Cardiac septum (tissue), 1 donor: ENCODE data around the gene CHCHD6. TPM values are rescaled to one million over a fixed set of nuclear protein-coding genes. Genes with fewer than 3 reads are reported as not detected.

Experiments used
- DNase-seq: peaks from one replicate; pipeline ENCODE4 v3.0.0-alpha.2; 2020; ENCODE audit warnings: low spot score
- intact Hi-C: fragments of 100-400 bp; cut with DNase I; formaldehyde crosslinking; loops from one replicate; pipeline ENCODE4 v1.14.0; 2022
- total RNA-seq: library from RNA; stranded (reverse); fragmentation: NEBNext Ultra II Directional; extraction: Animal tissue kit (Norgen Biotek cat#: 25700); gene quantifications from one replicate; pipeline ENCODE4 v1.2.1, GENCODE V29; 2021
- donor health status: DM: no; HTN: no; CAD: no.

Gene CHCHD6
- total RNA-seq, 1 donor from 2014 or later, result 12.1 TPM

DNA sequence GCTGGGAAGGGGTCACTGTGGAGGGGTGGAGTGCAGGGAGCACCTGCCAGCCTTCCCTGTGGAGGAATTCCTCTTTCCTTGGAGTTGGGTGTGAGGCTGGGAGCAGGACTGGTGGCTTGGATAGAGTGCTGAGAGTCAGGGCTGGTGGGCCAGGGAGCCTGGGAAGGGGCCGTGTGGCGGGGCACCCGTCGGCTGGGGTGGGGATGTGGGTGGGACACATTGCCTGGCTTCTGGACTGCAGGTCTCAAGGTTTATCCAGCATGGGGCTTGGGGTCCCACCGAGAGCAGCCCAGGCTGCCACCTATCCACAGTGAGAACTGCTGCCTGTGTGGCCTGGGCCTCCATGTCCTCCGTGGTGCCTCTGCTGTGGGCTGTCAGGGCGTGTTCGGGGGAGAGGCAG lies 283.6 kb downstream of the CHCHD6 start:
- intact Hi-C loops, result loop anchor here (10.0 kb wide), 1 partner anchor 557 kb away; no protein-coding TSS in a partner anchor
- no peak for DNase-seq

DNA sequence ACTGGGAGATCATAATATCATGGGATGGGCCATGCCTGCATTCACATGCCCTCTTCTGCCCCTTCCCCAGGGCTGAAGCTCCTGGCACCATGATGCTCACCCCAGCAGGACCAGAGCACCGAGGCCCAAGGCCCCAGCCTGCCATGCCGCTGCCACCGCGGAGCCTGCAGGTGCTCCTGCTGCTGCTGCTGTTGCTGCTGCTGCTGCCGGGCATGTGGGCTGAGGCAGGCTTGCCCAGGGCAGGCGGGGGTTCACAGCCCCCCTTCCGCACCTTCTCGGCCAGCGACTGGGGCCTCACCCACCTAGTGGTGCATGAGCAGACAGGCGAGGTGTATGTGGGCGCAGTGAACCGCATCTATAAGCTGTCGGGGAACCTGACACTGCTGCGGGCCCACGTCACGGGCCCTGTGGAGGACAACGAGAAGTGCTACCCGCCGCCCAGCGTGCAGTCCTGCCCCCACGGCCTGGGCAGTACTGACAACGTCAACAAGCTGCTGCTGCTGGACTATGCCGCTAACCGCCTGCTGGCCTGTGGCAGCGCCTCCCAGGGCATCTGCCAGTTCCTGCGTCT lies 284.5 kb downstream of the CHCHD6 start:
- DNase-seq, result no peak
- intact Hi-C loops, result loop anchor here (10.0 kb wide), 1 partner anchor 556 kb away; no protein-coding TSS in a partner anchor

DNA sequence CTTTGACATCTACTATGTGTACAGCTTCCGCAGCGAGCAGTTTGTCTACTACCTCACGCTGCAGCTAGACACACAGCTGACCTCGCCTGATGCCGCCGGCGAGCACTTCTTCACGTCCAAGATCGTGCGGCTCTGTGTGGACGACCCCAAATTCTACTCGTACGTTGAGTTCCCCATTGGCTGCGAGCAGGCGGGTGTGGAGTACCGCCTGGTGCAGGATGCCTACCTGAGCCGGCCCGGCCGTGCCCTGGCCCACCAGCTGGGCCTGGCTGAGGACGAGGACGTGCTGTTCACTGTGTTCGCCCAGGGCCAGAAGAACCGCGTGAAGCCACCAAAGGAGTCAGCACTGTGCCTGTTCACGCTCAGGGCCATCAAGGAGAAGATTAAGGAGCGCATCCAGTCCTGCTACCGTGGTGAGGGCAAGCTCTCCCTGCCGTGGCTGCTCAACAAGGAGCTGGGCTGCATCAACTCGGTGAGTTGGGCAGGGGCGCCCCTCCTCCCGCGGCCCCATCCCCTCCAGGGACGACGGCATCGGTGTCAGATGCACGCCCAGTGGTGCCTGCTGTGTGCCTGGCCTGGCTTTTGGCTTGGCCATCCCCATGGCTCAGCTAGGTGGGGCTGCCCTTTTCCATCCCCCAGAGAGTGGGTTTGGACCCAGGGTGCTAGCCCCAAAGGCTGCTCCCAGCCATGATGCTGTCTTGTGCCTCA lies 285.4 kb downstream of the CHCHD6 start:
- intact Hi-C loops, result loop anchor here (10.0 kb wide), 1 partner anchor 555 kb away; no protein-coding TSS in a partner anchor
- no peak for DNase-seq

DNA sequence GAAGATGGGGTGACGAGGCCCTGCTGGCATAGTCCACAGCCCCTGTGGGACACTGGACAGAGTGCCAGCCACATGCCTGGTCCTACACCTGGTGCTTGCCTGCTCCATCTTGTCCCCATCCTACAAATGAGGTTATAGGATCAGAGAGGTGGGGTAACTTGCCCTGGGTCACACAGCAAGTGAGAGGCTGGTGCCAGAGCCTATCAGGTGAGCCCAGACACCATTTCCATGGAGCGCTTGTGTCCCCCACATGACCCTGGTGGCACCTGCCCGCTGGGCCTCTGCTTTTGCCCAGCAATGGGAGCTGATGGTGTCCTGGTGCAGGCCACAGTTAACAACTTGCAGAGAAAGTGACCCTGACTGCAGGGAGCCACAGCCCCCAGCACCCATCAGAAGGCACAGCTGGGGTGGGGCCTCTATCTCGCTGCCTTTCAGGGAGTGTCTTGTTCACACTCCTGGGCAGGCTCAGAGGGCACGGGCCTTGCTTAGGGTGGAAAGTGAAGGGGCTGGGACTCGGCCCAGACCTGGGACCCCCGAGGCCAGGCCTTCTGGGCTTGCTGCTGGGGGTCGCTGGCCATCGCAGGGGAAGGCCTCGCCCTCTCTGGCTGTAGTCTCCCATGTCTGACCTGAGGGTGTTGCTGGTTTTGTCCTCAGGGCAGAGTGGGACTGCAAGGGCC lies 286.1 kb downstream of the CHCHD6 start:
- intact Hi-C loops, result no loop called here
- no peak for DNase-seq

DNA sequence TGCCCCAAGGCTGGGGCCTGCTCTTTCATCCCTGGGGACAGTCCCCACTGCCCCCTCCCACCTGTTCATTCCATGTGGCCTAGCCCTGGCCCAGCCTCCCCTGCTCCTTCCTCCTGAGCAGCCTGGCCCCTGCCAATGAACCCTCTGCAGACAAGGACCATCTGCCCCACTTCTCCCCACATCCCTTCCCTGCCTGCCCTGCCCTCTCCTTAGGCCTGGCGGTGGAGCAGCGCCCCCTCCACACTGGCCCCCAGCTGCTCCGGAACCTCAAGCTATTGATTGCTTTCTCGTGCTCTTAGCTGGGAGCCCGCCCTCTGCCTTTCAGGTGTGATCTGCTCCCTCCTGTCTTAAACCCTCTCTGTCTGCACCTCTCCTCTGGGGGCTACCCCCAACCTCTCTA lies 286.9 kb downstream of the CHCHD6 start:
- intact Hi-C loops, result no loop called here
- no peak for DNase-seq

DNA sequence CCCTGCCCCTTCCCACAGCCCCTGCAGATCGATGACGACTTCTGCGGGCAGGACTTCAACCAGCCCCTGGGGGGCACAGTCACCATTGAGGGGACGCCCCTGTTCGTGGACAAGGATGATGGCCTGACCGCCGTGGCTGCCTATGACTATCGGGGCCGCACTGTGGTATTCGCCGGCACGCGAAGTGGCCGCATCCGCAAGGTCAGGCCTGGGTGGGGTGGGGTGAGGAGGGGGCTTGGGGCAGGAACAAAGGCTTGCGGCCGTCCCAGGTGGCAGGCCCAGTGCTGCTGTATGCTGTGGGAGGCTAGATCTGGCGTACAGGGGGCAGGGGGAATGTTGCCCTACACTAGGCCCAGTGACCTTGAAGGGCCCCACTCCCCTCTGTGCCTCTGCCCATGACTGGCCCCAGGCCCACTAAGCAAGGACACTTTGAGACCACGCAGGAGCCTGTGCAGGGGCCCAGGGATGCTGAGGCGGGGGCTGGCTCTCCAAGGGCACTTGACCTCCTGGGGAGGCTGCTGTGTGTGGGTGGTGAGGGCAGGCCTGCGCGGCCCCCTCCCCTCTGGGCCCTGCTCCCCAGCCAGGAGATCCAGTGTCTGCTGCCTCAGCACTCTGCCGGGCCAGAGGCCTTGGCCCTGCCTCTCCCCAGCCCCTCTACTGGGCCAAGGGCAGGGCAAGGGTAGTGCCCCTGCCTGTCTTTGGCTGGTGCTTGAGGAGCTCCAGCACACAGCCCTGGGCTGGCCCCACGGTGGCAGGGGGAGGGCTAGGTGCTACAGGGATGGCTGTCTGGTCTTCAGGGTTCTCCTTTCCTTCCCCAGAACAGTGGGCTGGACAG lies 287.5 kb downstream of the CHCHD6 start:
- no peak for DNase-seq
- intact Hi-C loops, result no loop called here

DNA sequence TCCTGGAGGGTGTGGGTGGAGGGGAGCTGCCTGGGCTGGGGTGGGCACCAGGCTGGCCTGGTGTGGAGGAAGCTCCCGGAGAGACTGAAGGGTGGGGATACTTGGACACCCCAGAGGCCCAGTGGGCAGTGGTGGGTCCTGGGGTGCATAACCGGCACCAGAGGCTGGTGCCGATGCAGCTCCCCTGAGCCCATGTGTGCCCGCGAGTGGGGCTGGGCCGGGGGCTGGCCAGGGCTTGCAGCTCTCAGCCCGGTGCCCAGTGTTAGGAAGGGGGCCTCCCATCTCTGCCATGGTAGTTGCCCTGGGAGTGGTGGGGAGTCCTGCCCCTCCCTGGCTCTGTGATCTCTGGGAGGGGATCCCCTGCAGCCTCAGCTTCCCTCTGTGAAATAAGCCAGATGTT lies 288.2 kb downstream of the CHCHD6 start:
- intact Hi-C loops, result no loop called here
- DNase-seq, result no peak

DNA sequence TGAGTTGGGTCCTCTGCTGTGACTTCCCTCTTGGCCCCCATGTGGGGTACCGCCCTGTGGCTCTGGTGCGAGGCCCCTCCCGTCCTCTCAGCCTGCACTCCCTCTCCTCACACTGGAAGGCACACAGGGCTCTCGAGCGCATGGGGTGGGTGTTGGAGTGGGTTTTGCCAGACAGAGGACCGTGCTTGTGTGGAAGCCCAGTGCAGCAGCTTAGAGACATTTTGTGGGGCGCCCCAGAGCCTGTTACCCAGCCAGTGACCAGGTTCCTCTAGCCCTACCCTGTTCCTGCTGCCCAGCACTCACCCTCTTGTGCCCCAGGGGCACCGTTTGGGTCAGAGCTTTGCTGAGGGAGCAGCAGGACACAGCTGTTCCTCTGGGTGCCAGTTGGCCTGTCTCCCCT lies 288.7 kb downstream of the CHCHD6 start:
- DNase-seq, result no peak
- intact Hi-C loops, result no loop called here

DNA sequence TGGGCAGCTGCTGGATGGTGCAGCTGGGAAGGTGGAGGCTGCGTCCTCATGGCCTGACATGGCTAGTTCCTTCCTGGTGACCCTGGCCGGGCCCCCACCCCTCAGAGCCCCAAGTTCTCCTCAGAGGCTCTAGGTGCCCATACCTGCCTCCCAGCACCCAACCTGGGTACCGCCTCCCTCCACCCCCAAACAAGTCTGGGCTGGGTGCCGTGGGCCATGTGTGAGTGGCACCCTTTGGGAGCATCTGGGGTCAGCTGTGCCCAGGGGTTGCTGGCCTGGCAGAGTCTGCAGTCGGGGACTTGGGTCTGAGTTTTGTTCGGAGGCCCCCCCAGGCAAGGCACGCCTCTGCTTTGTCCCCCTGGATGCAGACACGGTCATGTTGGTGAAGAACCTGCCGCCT lies 289.4 kb downstream of the CHCHD6 start:
- no peak for DNase-seq
- intact Hi-C loops, result no loop called here

DNA sequence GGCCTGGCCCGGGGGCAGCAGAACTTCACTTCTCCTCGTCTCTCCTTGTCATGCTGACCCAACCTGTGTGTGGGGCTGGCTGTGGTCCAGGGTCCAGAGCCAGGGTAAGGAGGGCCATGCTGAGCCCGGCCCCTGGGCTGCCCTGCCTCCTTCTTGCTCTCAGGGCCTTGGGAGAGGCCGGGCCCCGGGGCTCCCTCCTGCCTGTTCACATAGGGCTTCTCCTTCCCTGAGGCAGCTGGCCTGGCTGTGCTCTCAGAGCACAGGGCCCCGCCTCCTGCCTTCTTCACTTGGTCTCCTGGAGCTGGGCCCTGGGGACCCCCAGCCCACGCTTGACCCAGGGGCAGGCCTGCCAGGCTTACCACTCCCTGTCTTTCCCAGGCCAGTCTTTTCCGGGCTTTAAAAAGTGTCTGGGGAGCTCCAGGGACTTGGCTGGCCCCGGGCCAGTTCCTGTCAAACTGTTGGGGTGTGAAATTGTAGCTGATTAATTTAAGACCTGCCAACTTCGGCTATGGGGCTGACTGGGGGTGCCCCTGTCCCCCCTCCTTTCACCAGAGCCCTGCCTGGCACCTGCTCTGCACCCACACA lies 290.7 kb downstream of the CHCHD6 start:
- intact Hi-C loops, result loop anchor here (5.0 kb wide), 1 partner anchor 242 kb away; no protein-coding TSS in a partner anchor
- DNase-seq, result no peak

DNA sequence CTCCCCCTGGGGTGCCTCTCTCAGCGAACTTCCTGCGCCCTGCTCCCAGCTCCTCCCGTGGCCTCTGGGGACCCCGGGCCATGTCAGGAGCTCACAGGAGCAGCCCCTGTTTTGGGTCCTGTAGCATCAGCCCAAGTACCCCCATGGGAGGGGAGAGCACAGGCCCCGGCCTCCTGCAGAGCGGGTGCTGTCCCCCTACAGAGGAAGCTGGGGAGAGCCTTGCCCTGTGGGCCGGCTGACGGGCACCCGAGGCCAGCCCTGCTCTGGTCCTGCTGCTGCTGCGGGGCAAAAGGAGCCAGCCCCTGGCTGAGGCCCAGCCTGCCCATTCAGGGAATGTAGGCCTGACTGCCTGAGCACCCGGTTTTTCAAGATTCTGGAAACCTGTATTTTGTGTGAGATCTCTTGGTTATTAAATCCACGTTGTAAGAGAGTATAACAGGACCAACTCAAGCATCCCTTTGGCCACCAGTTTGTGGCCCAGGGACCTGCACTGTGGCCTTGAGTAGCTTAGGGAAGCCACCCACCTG lies 291.3 kb downstream of the CHCHD6 start:
- DNase-seq, result no peak
- intact Hi-C loops, result loop anchor here (5.0 kb wide), 1 partner anchor 243 kb away; no protein-coding TSS in a partner anchor

DNA sequence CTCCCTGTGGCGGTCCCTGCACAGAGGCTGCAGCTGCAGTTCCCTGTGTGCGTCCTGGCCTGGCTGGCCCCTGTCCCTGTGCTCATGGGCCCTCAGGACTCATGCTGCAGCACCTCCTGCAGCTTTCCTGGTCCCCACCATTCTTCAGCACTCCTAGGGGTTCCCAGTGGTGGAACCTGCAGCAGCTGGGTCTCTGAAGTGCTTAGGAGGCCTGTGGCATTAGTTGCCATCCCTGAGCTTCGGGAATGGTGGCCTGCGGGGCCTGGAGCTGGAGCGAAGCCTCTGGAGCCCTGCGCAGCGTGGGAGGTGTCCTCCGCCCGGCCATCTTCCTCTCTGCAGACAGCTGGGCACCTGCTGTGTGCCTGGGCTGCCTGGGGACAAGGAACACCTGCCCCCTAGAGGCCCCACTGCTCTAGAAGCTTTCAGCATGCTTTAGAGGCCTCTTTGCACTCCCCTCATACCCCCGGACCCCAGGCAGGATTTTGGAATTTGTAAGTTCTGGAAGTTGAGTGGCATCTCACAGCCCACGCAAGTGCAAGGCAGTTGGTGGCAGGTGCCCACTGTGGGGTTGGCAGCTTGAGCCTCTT lies 292.0 kb downstream of the CHCHD6 start:
- intact Hi-C loops, result loop anchor here (5.0 kb wide), 1 partner anchor 244 kb away; no protein-coding TSS in a partner anchor
- DNase-seq, result no peak

DNA sequence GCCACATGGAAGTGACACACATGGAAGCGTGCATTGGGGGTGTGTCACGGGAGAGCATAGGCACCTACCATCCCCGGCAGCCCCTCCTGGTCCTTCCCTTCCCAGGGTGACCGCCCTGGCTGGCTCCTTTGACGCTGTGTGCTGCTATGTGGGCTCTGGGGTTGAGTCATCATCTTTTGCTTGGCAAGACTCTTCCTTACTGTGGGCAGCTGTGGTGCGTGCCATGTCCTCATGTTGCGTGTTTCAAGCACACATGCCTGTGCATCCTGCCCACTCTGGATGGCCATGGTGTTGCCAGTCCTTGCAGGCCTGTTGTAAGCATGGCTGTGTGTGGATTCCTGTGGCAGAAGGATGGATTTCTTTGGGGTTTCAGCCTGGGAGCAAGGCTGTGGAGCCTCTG lies 292.9 kb downstream of the CHCHD6 start:
- intact Hi-C loops, result loop anchor here (5.0 kb wide), 1 partner anchor 245 kb away; no protein-coding TSS in a partner anchor
- DNase-seq, result no peak

DNA sequence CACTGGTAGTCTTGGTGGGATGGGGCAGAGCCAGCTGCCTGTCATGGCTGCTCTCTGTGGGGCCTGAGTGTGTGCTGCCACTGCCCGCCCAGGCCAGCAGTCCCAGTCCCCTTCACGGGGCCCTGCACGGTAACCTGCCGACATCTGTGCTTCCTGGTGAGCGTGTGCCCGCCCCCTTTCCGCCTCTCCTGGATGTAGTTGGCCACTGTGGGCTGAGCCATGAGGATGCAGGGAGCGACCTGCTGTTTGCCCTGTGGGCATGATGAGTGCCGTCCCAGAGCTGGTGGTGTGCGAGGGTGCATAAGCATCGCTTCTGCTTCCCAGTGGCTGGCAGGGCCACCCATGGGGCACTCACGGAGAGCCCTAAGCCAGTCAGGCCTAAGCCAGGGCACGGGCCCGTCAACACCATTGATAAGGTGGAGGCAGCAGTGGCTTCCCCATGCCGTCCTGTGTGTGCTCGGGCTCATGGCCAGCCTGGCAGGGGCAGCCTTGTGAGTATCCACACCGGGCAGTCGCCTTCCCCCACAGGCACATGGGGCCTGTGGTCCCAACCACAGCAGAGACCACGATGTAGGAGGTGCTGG lies 293.5 kb downstream of the CHCHD6 start:
- intact Hi-C loops, result loop anchor here (5.0 kb wide), 1 partner anchor 245 kb away; no protein-coding TSS in a partner anchor
- no peak for DNase-seq

DNA sequence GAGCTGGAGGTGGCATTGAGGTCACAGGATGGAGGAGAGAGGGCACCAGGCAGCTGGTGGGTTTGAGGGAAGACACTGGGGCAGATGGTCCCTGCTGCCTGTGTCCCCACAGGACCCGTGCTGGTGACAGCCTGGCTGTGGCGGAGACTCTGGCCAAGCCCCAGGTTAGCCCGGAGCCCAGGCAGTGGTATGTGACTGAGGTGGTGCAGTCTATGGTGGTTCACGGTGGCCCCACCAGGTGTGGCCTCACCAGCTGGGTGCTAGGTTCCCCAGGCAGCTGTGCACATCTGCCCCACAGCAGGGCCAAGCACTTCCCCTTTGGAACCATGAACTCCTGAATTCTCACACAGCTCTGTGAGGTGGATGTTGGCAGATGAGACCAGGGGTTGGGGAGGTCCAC lies 294.3 kb downstream of the CHCHD6 start:
- intact Hi-C loops, result loop anchor here (5.0 kb wide), 1 partner anchor 246 kb away; no protein-coding TSS in a partner anchor
- DNase-seq, result no peak

DNA sequence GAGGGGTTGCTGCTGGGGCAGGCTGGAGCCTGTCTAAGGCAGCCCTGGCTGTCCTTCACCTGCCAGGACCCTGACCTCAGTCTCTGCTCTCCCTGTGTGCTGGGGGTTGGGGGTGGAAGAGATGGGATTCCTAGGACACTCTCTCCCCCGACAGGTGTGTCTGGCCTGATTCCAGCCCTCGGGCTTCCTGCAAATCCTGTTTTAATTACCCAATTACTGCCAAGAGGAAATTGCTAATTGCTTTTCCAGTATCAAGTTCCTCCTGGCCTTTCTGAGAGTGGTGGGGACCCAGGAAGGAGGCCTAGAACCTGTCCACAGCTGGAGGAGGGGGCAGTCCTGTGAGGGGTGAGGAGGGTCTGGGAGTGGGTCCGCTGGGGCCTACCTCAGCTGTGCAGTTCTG lies 294.7 kb downstream of the CHCHD6 start:
- no peak for DNase-seq
- intact Hi-C loops, result loop anchor here (5.0 kb wide), 1 partner anchor 246 kb away; no protein-coding TSS in a partner anchor

DNA sequence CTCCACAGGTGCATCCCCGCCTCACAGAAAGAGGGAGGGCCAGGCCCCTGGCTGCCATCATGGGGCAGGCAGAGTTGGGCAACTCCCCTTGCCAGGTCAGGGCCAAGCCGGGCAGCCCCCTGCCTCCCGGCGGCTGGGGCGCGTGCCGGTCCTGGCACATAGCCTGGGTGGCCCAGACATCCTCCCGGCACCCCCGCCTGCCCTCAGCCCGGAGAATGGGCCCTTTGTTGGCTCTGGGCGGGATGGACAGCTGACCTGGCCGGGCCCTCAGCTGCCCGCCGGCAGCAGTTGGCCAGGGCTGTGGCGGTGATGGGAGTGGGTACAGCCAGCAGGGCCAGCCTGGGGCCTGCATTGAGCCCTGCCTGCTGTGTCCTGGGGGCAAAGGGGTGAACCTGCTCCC lies 295.3 kb downstream of the CHCHD6 start:
- intact Hi-C loops, result loop anchor here (5.0 kb wide), 1 partner anchor 247 kb away; no protein-coding TSS in a partner anchor
- no peak for DNase-seq

DNA sequence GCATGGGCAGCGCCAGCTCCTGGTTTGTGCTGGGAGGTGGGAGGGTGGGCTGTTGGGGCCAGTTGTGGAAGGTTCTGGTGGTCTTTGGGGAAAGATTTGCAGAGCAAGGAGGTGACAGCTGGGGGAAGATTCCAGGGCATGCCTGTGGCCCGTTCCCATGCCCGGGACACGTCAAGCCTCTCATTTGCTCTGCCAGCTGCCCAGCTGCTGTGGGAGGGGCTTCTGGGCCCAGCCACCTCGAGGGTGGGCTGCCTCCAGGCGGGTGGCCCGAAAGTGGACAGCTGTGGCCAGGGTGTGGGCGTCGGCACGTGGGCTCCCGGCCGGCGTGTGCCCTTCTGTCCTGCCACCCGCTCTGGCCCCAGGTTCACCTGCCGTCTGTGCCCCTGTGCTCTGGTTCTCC lies 296.1 kb downstream of the CHCHD6 start:
- intact Hi-C loops, result loop anchor here (5.0 kb wide), 1 partner anchor 137 kb away; no protein-coding TSS in a partner anchor
- no peak for DNase-seq
